ENCODE results near the gene UMAD1.

DNA sequence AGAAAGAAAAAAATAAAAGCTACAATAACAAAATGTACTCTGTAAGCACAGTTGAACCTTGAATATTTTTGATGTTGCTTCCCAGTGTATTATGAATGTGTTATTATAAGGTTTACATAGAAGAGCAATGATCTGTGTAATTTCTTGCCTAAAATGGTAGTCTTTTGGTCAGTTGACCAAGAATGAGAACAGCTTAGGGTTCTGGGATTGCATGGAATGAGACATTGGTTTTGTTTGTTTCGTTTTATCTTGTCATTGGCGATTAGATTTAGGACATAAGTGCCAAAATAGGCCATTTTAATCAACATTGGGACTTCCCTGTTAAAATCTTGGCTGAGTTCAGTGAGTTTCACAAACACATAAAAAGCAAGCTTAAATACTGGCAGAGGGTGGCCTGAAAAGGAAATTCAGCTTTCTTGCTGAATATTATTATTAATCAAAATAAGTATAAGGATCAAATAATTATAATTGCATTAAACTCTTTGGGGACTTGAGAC lies 278.9 kb downstream of the UMAD1 start:
- TF ChIP-seq POLR2A (IDR thresholded peaks at IDR 0.05) (no peak), POLR2AphosphoS5 (IDR thresholded peaks at IDR 0.05; ENCODE audit: insufficient read depth in 1 of 2, low read depth in 1 of 2) (no peak)
- TF ChIP-seq, protein P1, sequence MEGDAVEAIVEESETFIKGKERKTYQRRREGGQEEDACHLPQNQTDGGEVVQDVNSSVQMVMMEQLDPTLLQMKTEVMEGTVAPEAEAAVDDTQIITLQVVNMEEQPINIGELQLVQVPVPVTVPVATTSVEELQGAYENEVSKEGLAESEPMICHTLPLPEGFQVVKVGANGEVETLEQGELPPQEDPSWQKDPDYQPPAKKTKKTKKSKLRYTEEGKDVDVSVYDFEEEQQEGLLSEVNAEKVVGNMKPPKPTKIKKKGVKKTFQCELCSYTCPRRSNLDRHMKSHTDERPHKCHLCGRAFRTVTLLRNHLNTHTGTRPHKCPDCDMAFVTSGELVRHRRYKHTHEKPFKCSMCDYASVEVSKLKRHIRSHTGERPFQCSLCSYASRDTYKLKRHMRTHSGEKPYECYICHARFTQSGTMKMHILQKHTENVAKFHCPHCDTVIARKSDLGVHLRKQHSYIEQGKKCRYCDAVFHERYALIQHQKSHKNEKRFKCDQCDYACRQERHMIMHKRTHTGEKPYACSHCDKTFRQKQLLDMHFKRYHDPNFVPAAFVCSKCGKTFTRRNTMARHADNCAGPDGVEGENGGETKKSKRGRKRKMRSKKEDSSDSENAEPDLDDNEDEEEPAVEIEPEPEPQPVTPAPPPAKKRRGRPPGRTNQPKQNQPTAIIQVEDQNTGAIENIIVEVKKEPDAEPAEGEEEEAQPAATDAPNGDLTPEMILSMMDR (IDR thresholded peaks at IDR 0.05) = no peak

All from vagina (tissue), 2 donors.